ENCODE measurements around the gene AFG1L.

GRCh38 chr6:108302386-108302785 lies 7.5 kb downstream of the AFG1L start:
- TF ChIP-seq CTCF (conservative IDR thresholded peaks at IDR 0.05; ENCODE audit: low read depth in 2 of 2) (no peak), POLR2AphosphoS5 (IDR thresholded peaks at IDR 0.05; ENCODE audit: low read depth) (no peak), REST (IDR thresholded peaks at IDR 0.05; ENCODE audit: unreplicated experiment) (no peak), ZNF331 (CRISPR knock-in tag; IDR thresholded peaks at IDR 0.05; ENCODE audit: low read depth) (no peak), EZH2 (IDR thresholded peaks at IDR 0.05; ENCODE audit: low read depth, unreplicated experiment) (no peak), CREB1 (CRISPR knock-in tag; IDR thresholded peaks at IDR 0.05; ENCODE audit: low read depth) (no peak)

Data from GM23338 (cell line).